ENCODE results near the gene DHRS3.

- TF ChIP-seq POLR2AphosphoS5 (IDR thresholded peaks at IDR 0.05; ENCODE audit: low read depth, low read length), result no peak
- no peak for TF ChIP-seq TAF1 (IDR thresholded peaks at IDR 0.05; ENCODE audit: borderline replicate concordance, insufficient read depth, low read length)
- no peak for TF ChIP-seq SIN3A (IDR thresholded peaks at IDR 0.05; ENCODE audit: borderline replicate concordance, insufficient read depth, low read length)
- TF ChIP-seq, protein P1, sequence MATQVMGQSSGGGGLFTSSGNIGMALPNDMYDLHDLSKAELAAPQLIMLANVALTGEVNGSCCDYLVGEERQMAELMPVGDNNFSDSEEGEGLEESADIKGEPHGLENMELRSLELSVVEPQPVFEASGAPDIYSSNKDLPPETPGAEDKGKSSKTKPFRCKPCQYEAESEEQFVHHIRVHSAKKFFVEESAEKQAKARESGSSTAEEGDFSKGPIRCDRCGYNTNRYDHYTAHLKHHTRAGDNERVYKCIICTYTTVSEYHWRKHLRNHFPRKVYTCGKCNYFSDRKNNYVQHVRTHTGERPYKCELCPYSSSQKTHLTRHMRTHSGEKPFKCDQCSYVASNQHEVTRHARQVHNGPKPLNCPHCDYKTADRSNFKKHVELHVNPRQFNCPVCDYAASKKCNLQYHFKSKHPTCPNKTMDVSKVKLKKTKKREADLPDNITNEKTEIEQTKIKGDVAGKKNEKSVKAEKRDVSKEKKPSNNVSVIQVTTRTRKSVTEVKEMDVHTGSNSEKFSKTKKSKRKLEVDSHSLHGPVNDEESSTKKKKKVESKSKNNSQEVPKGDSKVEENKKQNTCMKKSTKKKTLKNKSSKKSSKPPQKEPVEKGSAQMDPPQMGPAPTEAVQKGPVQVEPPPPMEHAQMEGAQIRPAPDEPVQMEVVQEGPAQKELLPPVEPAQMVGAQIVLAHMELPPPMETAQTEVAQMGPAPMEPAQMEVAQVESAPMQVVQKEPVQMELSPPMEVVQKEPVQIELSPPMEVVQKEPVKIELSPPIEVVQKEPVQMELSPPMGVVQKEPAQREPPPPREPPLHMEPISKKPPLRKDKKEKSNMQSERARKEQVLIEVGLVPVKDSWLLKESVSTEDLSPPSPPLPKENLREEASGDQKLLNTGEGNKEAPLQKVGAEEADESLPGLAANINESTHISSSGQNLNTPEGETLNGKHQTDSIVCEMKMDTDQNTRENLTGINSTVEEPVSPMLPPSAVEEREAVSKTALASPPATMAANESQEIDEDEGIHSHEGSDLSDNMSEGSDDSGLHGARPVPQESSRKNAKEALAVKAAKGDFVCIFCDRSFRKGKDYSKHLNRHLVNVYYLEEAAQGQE (IDR thresholded peaks at IDR 0.05; ENCODE audit: insufficient read depth in 1 of 2, low read depth in 2 of 2, low read length in 2 of 2), result no peak
- TF ChIP-seq FOXP2 (optimal IDR thresholded peaks at IDR 0.05; ENCODE audit: borderline replicate concordance, extremely low read depth, extremely low read length, insufficient read depth), result no peak
Observed at GRCh38 chr1:12640958-12641272, 22.9 kb upstream of the DHRS3 start.
